ENCODE data around the gene CCDC92B.

DNA sequence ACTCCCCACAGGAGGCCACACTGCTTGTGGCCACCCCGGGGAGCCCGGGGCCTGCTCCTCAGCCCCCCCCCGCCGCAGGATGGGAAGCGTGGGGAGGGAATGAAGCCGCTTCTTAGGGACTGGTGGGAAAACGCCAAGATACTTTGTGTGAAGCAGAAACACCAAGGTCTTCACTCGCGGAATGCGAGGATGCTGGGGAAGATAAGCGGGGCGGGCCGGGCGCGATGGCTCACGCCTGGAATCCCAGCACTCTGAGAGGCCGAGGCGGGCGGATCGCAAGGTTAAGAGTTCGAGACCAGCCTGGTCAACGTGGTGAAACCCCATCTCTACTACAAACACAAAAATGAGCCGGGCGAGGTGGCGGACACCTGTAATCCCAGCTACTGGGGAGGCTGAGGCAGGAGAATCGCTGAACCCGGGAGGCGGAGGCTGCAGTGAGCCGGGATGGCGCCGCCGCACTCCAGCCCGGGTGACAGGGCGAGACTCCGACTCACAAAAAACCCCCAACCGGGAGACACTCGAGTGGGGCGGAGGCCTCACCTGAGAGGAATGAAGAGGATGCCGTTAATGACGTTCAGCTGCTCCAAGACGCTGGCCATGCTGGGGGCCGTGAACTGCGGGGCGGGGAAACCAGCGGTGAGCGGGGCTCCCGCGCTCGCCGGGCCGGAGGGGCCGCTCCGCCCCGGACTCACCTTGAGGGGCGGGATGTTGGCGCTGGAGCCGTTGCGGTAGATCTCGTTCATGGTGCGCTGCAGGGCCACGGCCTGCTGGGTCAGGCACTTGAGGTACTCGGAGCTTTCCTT lies 58.2 kb downstream of the CCDC92B start:
- no peak for TF ChIP-seq POLR2A (IDR thresholded peaks at IDR 0.05)
- TF ChIP-seq, protein P1, sequence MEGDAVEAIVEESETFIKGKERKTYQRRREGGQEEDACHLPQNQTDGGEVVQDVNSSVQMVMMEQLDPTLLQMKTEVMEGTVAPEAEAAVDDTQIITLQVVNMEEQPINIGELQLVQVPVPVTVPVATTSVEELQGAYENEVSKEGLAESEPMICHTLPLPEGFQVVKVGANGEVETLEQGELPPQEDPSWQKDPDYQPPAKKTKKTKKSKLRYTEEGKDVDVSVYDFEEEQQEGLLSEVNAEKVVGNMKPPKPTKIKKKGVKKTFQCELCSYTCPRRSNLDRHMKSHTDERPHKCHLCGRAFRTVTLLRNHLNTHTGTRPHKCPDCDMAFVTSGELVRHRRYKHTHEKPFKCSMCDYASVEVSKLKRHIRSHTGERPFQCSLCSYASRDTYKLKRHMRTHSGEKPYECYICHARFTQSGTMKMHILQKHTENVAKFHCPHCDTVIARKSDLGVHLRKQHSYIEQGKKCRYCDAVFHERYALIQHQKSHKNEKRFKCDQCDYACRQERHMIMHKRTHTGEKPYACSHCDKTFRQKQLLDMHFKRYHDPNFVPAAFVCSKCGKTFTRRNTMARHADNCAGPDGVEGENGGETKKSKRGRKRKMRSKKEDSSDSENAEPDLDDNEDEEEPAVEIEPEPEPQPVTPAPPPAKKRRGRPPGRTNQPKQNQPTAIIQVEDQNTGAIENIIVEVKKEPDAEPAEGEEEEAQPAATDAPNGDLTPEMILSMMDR (IDR thresholded peaks at IDR 0.05): no peak
- no peak for TF ChIP-seq POLR2AphosphoS5 (IDR thresholded peaks at IDR 0.05)

Measured in stomach (tissue), 4 donors.